H1 (cell line): ENCODE data around the gene DNAL1. TPM values are rescaled to one million over a fixed set of nuclear protein-coding genes. Genes with fewer than 3 reads are reported as not detected.

Experiments used
- BACH1 ChIP-seq: IDR thresholded peaks from 2 replicates; pipeline ENCODE4 v1.6.1; 2012; ENCODE audit warnings: low read length, improper control_type of control experiment
- CHD7 ChIP-seq: fragments of 300-600 bp; sonication (generic); IDR thresholded peaks from 2 replicates; pipeline ENCODE4 v1.7.1; 2012; ENCODE audit warnings: low read length, moderate library complexity, mild to moderate bottlenecking, inconsistent platforms; ENCODE audit not compliant: insufficient replicate concordance
- EGR1 ChIP-seq: IDR thresholded peaks from 2 replicates; pipeline ENCODE4 v1.6.1; 2011; ENCODE audit warnings: low read depth, low read length, borderline replicate concordance
- KDM4A ChIP-seq: IDR thresholded peaks from one replicate; pipeline ENCODE4 v1.7.1; 2012; ENCODE audit warnings: low read depth, mild to moderate bottlenecking, moderate library complexity, low read length, inconsistent platforms; ENCODE audit not compliant: severe bottlenecking
- MAX ChIP-seq: IDR thresholded peaks from 2 replicates; pipeline ENCODE4 v1.6.1; 2012; ENCODE audit warnings: inconsistent platforms
- SIN3A ChIP-seq, 2 experiments: IDR thresholded peaks in 1 of 2; conservative IDR thresholded peaks in 1 of 2; 2 replicates each; pipeline ENCODE4 v1.6.1; 2011 to 2012; ENCODE audit warnings: low read length in 2 of 2, improper control_type of control experiment in 1 of 2, low read depth in 1 of 2, mild to moderate bottlenecking in 1 of 2
- SP2 ChIP-seq: IDR thresholded peaks from 2 replicates; pipeline ENCODE4 v1.6.1; 2012; ENCODE audit warnings: mild to moderate bottlenecking, low read length, inconsistent platforms
- SP4 ChIP-seq: IDR thresholded peaks from 2 replicates; pipeline ENCODE4 v1.6.1; 2012; ENCODE audit warnings: low read length, inconsistent platforms
- SRF ChIP-seq: IDR thresholded peaks from 2 replicates; pipeline ENCODE4 v1.6.1; 2011; ENCODE audit warnings: mild to moderate bottlenecking, low read depth, low read length, moderate library complexity
- YY1 ChIP-seq: IDR thresholded peaks from 2 replicates; pipeline ENCODE4 v1.6.1; 2011; ENCODE audit warnings: low read depth, mild to moderate bottlenecking, low read length
- polyA plus RNA-seq, 7 experiments: library from polyadenylated mRNA; depleted of rRNA in 3 of 7; stranded (reverse) in 5 of 7; unstranded in 2 of 7; fragments of >200 nt in 5 of 7; fragments of 200-250 nt in 2 of 7; gene quantifications; 1 replicate in 5 of 7; 2 replicates in 1 of 7; 4 replicates in 1 of 7; pipeline versions ENCODE4 v1.2.1 to v1.2.3, GENCODE V29; 2011 to 2013; ENCODE audit warnings: missing spikeins in 2 of 7, mixed read lengths in 2 of 7
- total RNA-seq: library from RNA; stranded (reverse); fragmentation: NEBNext Ultra II Directional; extraction: Animal tissue kit (Norgen Biotek cat#: 25700); gene quantifications from 2 replicates; pipeline ENCODE4 v1.2.1, GENCODE V29; 2021

Gene DNAL1
- total and polyA plus RNA-seq, 2 of the 8 experiments (the other 6 are each of a cell fraction or from before 2014, with no cell fraction given): 2.8 to 16.8 TPM

- TF ChIP-seq CHD7 (no peak), BACH1 (peak; percentile 37; the same call in 1 of the 2 replicates), MAX (peak; percentile 95), YY1 (peak; percentile 92), SRF (no peak), SIN3A (conservative IDR thresholded peaks at IDR 0.05 in 1 of 2, IDR thresholded peaks at IDR 0.05 in 1 of 2; ENCODE audit: low read depth in 1 of 2, low read length in 2 of 2) (peak in 1 of 2 experiments; percentile 43; a peak in 1 of 4 replicates), SP2 (no peak), SP4 (peak; percentile 36; the same call in 1 of the 2 replicates), EGR1 (peak; percentile 97), KDM4A (peak; percentile 63)
Measured at GRCh38 chr14:73713803-73714655, 69.2 kb downstream of the DNAL1 start, which contains the start of gene PNMA1 (continued).
